CD8-positive, alpha-beta memory T cell (primary cell): ENCODE data around the gene NUTF2. TPM values are rescaled to one million over a fixed set of nuclear protein-coding genes. Genes with fewer than 3 reads are reported as not detected.
A peak's percentile ranks its signal among the peaks of the same experiment; 100 is the strongest.
"Not testable (repeated sequence)": the region's sequence is repeated elsewhere in the genome, so short reads cannot be mapped to it uniquely, and the experiment has no call there.

Experiments
- CTCF ChIA-PET: fragments of 350-600 bp; sonication (Branson Sonifier 250); formaldehyde crosslinking; loops from one replicate; lab custom pipeline; 2021; ENCODE audit warnings: antibody characterized with exemption; lab: Charles Lee
- POLR2A ChIA-PET: fragments of 350-600 bp; sonication (Branson Sonifier 250); formaldehyde crosslinking; loops from one replicate; lab custom pipeline; 2021; ENCODE audit warnings: antibody characterized with exemption; lab: Charles Lee
- DNase-seq, 5 donors: peaks; one replicate each; pipeline versions ENCODE4 v3.0.0 to v3.0.0-alpha.2; 2020 to 2022; ENCODE audit warnings: mixed read lengths in 1 of 5
- H3K27ac ChIP-seq: one replicate; pipeline ENCODE4 v1.7.0; 2013; ENCODE audit warnings: low read depth, mild to moderate bottlenecking, low read length, moderate library complexity
- H3K27me3 ChIP-seq: 2 replicates; pipeline ENCODE4 v1.7.0; 2013; ENCODE audit warnings: low read length, mild to moderate bottlenecking; ENCODE audit not compliant: insufficient read depth, poor library complexity, severe bottlenecking
- H3K36me3 ChIP-seq: 2 replicates; pipeline ENCODE4 v1.7.0; 2013; ENCODE audit warnings: mild to moderate bottlenecking, low read length, moderate library complexity; ENCODE audit not compliant: insufficient read depth
- H3K4me1 ChIP-seq: 2 replicates; pipeline ENCODE4 v1.7.0; 2013; ENCODE audit warnings: mild to moderate bottlenecking, low read length, moderate library complexity; ENCODE audit not compliant: insufficient read depth
- H3K4me3 ChIP-seq: 2 replicates; pipeline ENCODE4 v1.7.0; 2013; ENCODE audit warnings: mild to moderate bottlenecking, low read length
- H3K9me3 ChIP-seq: 2 replicates; pipeline ENCODE4 v1.7.0; 2013; ENCODE audit warnings: mild to moderate bottlenecking, low read length
- H3K27ac Mint-ChIP-seq, 8 donors: one replicate each; pipeline ENCODE4 v1.8.0; 2020 to 2021; ENCODE audit warnings: mixed read lengths in 8 of 8, mild to moderate bottlenecking in 6 of 8, inconsistent platforms in 3 of 8, moderate library complexity in 3 of 8
- H3K27me3 Mint-ChIP-seq, 2 donors: one replicate each; pipeline ENCODE4 v1.8.0; 2020 to 2021; ENCODE audit warnings: mixed read lengths in 2 of 2, mild to moderate bottlenecking in 1 of 2, moderate library complexity in 1 of 2
- H3K36me3 Mint-ChIP-seq, 3 donors: one replicate each; pipeline ENCODE4 v1.8.0; 2020 to 2021; ENCODE audit warnings: mixed read lengths in 3 of 3, inconsistent platforms in 1 of 3, mild to moderate bottlenecking in 1 of 3
- H3K4me1 Mint-ChIP-seq, 3 donors: one replicate each; pipeline ENCODE4 v1.8.0; 2020 to 2021; ENCODE audit warnings: mixed read lengths in 3 of 3, inconsistent platforms in 1 of 3, mild to moderate bottlenecking in 1 of 3
- H3K4me3 Mint-ChIP-seq, 7 donors: one replicate each; pipeline ENCODE4 v1.8.0; 2020 to 2021; ENCODE audit warnings: mixed read lengths in 7 of 7, mild to moderate bottlenecking in 6 of 7, moderate library complexity in 4 of 7, inconsistent platforms in 2 of 7
- H3K9me3 Mint-ChIP-seq, 5 donors: one replicate each; pipeline ENCODE4 v1.8.0; 2020 to 2022; ENCODE audit warnings: mixed read lengths in 5 of 5, mild to moderate bottlenecking in 3 of 5, moderate library complexity in 2 of 5, inconsistent platforms in 1 of 5
- polyA plus RNA-seq: library from polyadenylated mRNA; unstranded; fragments of 300-500 nt; fragmentation: Illumina TruSeq; gene quantifications from one replicate; pipeline ENCODE4 v1.2.3, GENCODE V29; 2021
- total RNA-seq, 2 experiments: library from RNA; stranded (reverse); gene quantifications; one replicate each; pipeline ENCODE4 v1.2.3, GENCODE V29; 2021

Gene NUTF2
- total and polyA plus RNA-seq, 3 experiments from 2014 or later: 129 to 181 (median 181) TPM

GRCh38 chr16:67825119-67825518 lies 21.6 kb upstream of the NUTF2 start:
- Mint-ChIP-seq H3K9me3 (no peaks in the 10 kb centered on the region), H3K36me3 (peaks cover 0 to 39% (median 0%) of the 10 kb centered on the region in 3 donors), H3K4me1 (no peaks in the 10 kb centered on the region), H3K27me3 (no peaks in the 10 kb centered on the region), H3K4me3 (no peak overlapping the region), H3K27ac (peak overlapping the region in 1 of 8 donors; percentile 38)
- H3K9me3 ChIP-seq: no peaks in the 10 kb centered on the region
- no peak overlapping the region for H3K4me3 ChIP-seq
- no peaks in the 10 kb centered on the region for H3K4me1 ChIP-seq
- H3K27ac ChIP-seq: no peak overlapping the region
- CTCF ChIA-PET: interaction anchor here (2.0 to 2.3 kb wide), 2 partner anchors 8 to 9 kb away, joined by 9 to 15 read pairs; no protein-coding TSS in a partner anchor
- H3K27me3 ChIP-seq: no peaks in the 10 kb centered on the region
- POLR2A ChIA-PET: no interaction called here
- DNase-seq: no peak
- no peaks in the 10 kb centered on the region for H3K36me3 ChIP-seq

- DNase-seq: no peak
- no peaks in the 10 kb centered on the region for H3K27me3 ChIP-seq
- H3K9me3 ChIP-seq: no peaks in the 10 kb centered on the region
- H3K27ac ChIP-seq: no peak overlapping the region
- peaks cover under 1% of the 10 kb centered on the region for H3K36me3 ChIP-seq
- CTCF ChIA-PET: interaction anchor here (2.0 kb wide), 1 partner anchor 9 kb away, joined by 15 read pairs; no protein-coding TSS in a partner anchor
- Mint-ChIP-seq H3K27me3 (no peaks in the 10 kb centered on the region), H3K4me1 (no peaks in the 10 kb centered on the region), H3K4me3 (no peak overlapping the region), H3K36me3 (peaks cover 0 to 47% (median 2%) of the 10 kb centered on the region in 3 donors), H3K9me3 (no peaks in the 10 kb centered on the region), H3K27ac (peak overlapping the region in 1 of 8 donors; percentile 12)
- no peaks in the 10 kb centered on the region for H3K4me1 ChIP-seq
- no peak overlapping the region for H3K4me3 ChIP-seq
- POLR2A ChIA-PET: no interaction called here
Observed at GRCh38 chr16:67825906-67826305, 20.8 kb upstream of the NUTF2 start.

GRCh38 chr16:67828651-67829050 lies 18.1 kb upstream of the NUTF2 start:
- Histone ChIP-seq H3K4me1 (peaks cover 10% of the 10 kb centered on the region), H3K4me3 (no peak overlapping the region), H3K27me3 (no peaks in the 10 kb centered on the region), H3K9me3 (no peaks in the 10 kb centered on the region), H3K27ac (no peak overlapping the region), H3K36me3 (peaks cover 8% of the 10 kb centered on the region)
- Mint-ChIP-seq H3K4me3 (no peak overlapping the region), H3K9me3 (no peaks in the 10 kb centered on the region), H3K36me3 (peaks cover 0 to 60% (median 2%) of the 10 kb centered on the region in 3 donors), H3K4me1 (peaks cover 8 to 15% (median 14%) of the 10 kb centered on the region in 3 donors), H3K27me3 (no peaks in the 10 kb centered on the region), H3K27ac (no peak overlapping the region)
- ChIA-PET CTCF (interaction anchor here (3.9 kb wide), 1 partner anchor 12 kb away, joined by 18 read pairs; no protein-coding TSS in a partner anchor), POLR2A (no interaction called here)
- no peak for DNase-seq

- Histone ChIP-seq H3K9me3 (no peaks in the 10 kb centered on the region), H3K4me1 (peaks cover 16% of the 10 kb centered on the region), H3K27ac (peak overlapping the region; percentile 79), H3K4me3 (peak overlapping the region; percentile 90), H3K36me3 (peaks cover 8% of the 10 kb centered on the region), H3K27me3 (no peaks in the 10 kb centered on the region)
- ChIA-PET POLR2A (interaction anchor here (1.1 to 1.9 kb wide), 3 partner anchors 12 to 27 kb away, joined by 7 to 12 read pairs (median 8); partner anchors contain the start of genes NUTF2, RANBP10 and TSNAXIP1), CTCF (interaction anchor here (0.9 to 5.2 kb wide), 9 partner anchors 9 to 312 kb away, joined by 3 to 35 read pairs (median 6); partner anchors contain the start of genes RANBP10 and TSNAXIP1)
- Mint-ChIP-seq H3K27ac (peak overlapping the region in 7 of 8 donors; percentile 57 to 92 (median 63)), H3K4me1 (peaks cover 13 to 21% (median 19%) of the 10 kb centered on the region in 3 donors), H3K27me3 (peaks cover 0 to 1% of the 10 kb centered on the region in 2 donors), H3K9me3 (no peaks in the 10 kb centered on the region), H3K36me3 (peaks cover 0 to 44% (median 2%) of the 10 kb centered on the region in 3 donors), H3K4me3 (peak overlapping the region; percentile 88 to 95 (median 92))
- DNase-seq: no peak
Observed at GRCh38 chr16:67833030-67833414, 13.7 kb upstream of the NUTF2 start.

- peaks cover 0 to 38% (median 2%) of the 10 kb centered on the region in 3 donors for H3K36me3 Mint-ChIP-seq
- H3K9me3 ChIP-seq: no peaks in the 10 kb centered on the region
- peak; percentile 87 to 95 (median 88) for DNase-seq
- H3K27ac ChIP-seq: peak overlapping the region; percentile 79
- POLR2A ChIA-PET: interaction anchor here (0.6 to 1.9 kb wide), 6 partner anchors 12 to 102 kb away, joined by 3 to 12 read pairs (median 5); partner anchors contain the start of genes NUTF2, RANBP10 and TSNAXIP1
- CTCF ChIA-PET: interaction anchor here (0.9 to 5.2 kb wide), 12 partner anchors 9 to 312 kb away, joined by 3 to 35 read pairs (median 6); partner anchors contain the start of genes RANBP10 and TSNAXIP1
- no peaks in the 10 kb centered on the region for H3K9me3 Mint-ChIP-seq
- no peaks in the 10 kb centered on the region for H3K27me3 ChIP-seq
- H3K4me3 Mint-ChIP-seq: peak overlapping the region; percentile 88 to 95 (median 92)
- peaks cover 13 to 21% (median 19%) of the 10 kb centered on the region in 3 donors for H3K4me1 Mint-ChIP-seq
- peak overlapping the region; percentile 37 to 92 (median 86) for H3K27ac Mint-ChIP-seq
- peaks cover 0 to 1% of the 10 kb centered on the region in 2 donors for H3K27me3 Mint-ChIP-seq
- peaks cover 16% of the 10 kb centered on the region for H3K4me1 ChIP-seq
- H3K4me3 ChIP-seq: peak overlapping the region; percentile 90
- peaks cover 8% of the 10 kb centered on the region for H3K36me3 ChIP-seq
Observed at GRCh38 chr16:67833415-67834241, 13.1 kb upstream of the NUTF2 start.

- H3K9me3 Mint-ChIP-seq: no peaks in the 10 kb centered on the region
- H3K36me3 ChIP-seq: peaks cover 8% of the 10 kb centered on the region
- ChIA-PET CTCF (interaction anchor here (0.9 to 5.2 kb wide), 11 partner anchors 9 to 313 kb away, joined by 3 to 35 read pairs (median 6); partner anchors contain the start of genes RANBP10 and TSNAXIP1), POLR2A (interaction anchor here (0.6 to 1.9 kb wide), 5 partner anchors 11 to 101 kb away, joined by 3 to 12 read pairs (median 3); partner anchors contain the start of genes NUTF2, RANBP10 and TSNAXIP1)
- no peaks in the 10 kb centered on the region for H3K9me3 ChIP-seq
- H3K27ac ChIP-seq: peak overlapping the region; percentile 79
- peaks cover 16% of the 10 kb centered on the region for H3K4me1 ChIP-seq
- no peaks in the 10 kb centered on the region for H3K27me3 ChIP-seq
- peaks cover 13 to 21% (median 19%) of the 10 kb centered on the region in 3 donors for H3K4me1 Mint-ChIP-seq
- peaks cover 0 to 32% (median 2%) of the 10 kb centered on the region in 3 donors for H3K36me3 Mint-ChIP-seq
- DNase-seq: no peak
- peak overlapping the region; percentile 88 to 95 (median 92) for H3K4me3 Mint-ChIP-seq
- H3K27me3 Mint-ChIP-seq: peaks cover 0 to 1% of the 10 kb centered on the region in 2 donors
- peak overlapping the region in 6 of 8 donors; percentile 37 to 88 (median 79) for H3K27ac Mint-ChIP-seq
- peak overlapping the region; percentile 90 for H3K4me3 ChIP-seq
Observed at GRCh38 chr16:67834242-67834614, 12.5 kb upstream of the NUTF2 start.

GRCh38 chr16:67837190-67837589 lies 9.5 kb upstream of the NUTF2 start:
- H3K4me1 ChIP-seq: peaks cover 22% of the 10 kb centered on the region
- H3K9me3 ChIP-seq, H3K4me3 Mint-ChIP-seq, H3K36me3 Mint-ChIP-seq, H3K27ac Mint-ChIP-seq, H3K9me3 Mint-ChIP-seq, DNase-seq, H3K4me3 ChIP-seq, H3K27ac ChIP-seq, H3K36me3 ChIP-seq, H3K27me3 Mint-ChIP-seq, H3K27me3 ChIP-seq, POLR2A ChIA-PET: not testable (repeated sequence)
- CTCF ChIA-PET: interaction anchor here (1.7 kb wide), 1 partner anchor 21 kb away, joined by 7 read pairs; no protein-coding TSS in a partner anchor
- H3K4me1 Mint-ChIP-seq: peaks cover 19 to 25% (median 25%) of the 10 kb centered on the region in 3 donors
